ENCODE results near the gene FHOD3.

DNA sequence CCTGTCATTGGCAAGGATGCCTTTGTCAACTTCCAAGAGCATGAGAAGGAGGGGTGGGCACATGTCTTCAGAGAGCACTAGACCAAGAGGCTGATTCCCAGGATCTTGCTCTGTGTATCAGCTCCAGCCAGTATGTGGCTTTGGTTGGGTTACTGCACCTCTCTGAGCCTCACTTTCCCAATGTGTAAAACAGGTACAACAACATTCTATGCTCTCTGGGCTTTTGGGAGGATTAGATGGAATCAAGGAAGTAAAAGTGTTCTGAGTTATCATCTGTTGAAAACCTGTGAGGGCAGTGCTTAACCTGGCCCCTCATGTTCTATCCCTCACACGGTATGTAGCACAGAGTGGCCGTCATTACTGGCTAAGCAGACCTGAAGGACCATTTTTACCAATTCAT lies 103.9 kb downstream of the FHOD3 start:
- TF ChIP-seq, protein P1, sequence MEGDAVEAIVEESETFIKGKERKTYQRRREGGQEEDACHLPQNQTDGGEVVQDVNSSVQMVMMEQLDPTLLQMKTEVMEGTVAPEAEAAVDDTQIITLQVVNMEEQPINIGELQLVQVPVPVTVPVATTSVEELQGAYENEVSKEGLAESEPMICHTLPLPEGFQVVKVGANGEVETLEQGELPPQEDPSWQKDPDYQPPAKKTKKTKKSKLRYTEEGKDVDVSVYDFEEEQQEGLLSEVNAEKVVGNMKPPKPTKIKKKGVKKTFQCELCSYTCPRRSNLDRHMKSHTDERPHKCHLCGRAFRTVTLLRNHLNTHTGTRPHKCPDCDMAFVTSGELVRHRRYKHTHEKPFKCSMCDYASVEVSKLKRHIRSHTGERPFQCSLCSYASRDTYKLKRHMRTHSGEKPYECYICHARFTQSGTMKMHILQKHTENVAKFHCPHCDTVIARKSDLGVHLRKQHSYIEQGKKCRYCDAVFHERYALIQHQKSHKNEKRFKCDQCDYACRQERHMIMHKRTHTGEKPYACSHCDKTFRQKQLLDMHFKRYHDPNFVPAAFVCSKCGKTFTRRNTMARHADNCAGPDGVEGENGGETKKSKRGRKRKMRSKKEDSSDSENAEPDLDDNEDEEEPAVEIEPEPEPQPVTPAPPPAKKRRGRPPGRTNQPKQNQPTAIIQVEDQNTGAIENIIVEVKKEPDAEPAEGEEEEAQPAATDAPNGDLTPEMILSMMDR (IDR thresholded peaks at IDR 0.05; ENCODE audit: insufficient read depth, low read depth, low read length) = no peak
- no peak for TF ChIP-seq EZH2 (IDR thresholded peaks at IDR 0.05; ENCODE audit: insufficient read depth, low read length)
